ENCODE data around the gene LCE7A.

Gene LCE7A

GRCh38 chr1:152901631-152902030 lies 41.8 kb downstream of the LCE7A start:
- no peak overlapping the region for H4K8ac ChIP-seq (ENCODE audit: low read length)
- H3K79me1 ChIP-seq (replicated peaks; ENCODE audit: low read length, poor library complexity, severe bottlenecking): no peaks in the 10 kb centered on the region
- H2BK120ac ChIP-seq (ENCODE audit: low read depth, low read length): no peak overlapping the region
- H3K4me1 ChIP-seq (ENCODE audit: control insufficient read depth, insufficient read depth, low read depth, low read length): no peaks in the 10 kb centered on the region
- WGBS: 63% methylated on average over 3 of the region's 5 CpGs
- H3K4me2 ChIP-seq (ENCODE audit: low read length, poor library complexity, severe bottlenecking): no peak overlapping the region
- H3K36me3 ChIP-seq (ENCODE audit: control insufficient read depth in 1 of 2, insufficient read depth in 2 of 2, low read depth in 1 of 2, low read length in 2 of 2): no peaks in the 10 kb centered on the region
- no peak overlapping the region for H3K9ac ChIP-seq (ENCODE audit: low read length)
- H3K4me3 ChIP-seq (ENCODE audit: insufficient read depth in 1 of 2, low read depth in 1 of 2, low read length in 2 of 2): no peak overlapping the region
- H2BK12ac ChIP-seq (ENCODE audit: low read length in 2 of 2): no peak overlapping the region
- no peaks in the 10 kb centered on the region for H3K9me3 ChIP-seq (ENCODE audit: control insufficient read depth, low read length)
- H3K4ac ChIP-seq (ENCODE audit: low read depth in 1 of 2, low read length in 2 of 2): no peak overlapping the region
- H3K14ac ChIP-seq (ENCODE audit: low read length in 2 of 2): no peak overlapping the region
- H2AK5ac ChIP-seq (ENCODE audit: low read length, severe bottlenecking): no peak overlapping the region
- no peaks in the 10 kb centered on the region for H3K27me3 ChIP-seq (ENCODE audit: control insufficient read depth in 1 of 2, insufficient read depth in 1 of 2, low read length in 2 of 2)
- no peak for DNase-seq
- no peak overlapping the region for H2BK5ac ChIP-seq (ENCODE audit: low read depth, low read length, poor library complexity, severe bottlenecking)
- H3K27ac ChIP-seq (ENCODE audit: low read length, poor library complexity, severe bottlenecking): no peak overlapping the region
- H3K18ac ChIP-seq (ENCODE audit: low read depth in 1 of 2, low read length in 2 of 2): no peak overlapping the region
- H3K23ac ChIP-seq (ENCODE audit: low read length in 2 of 2): no peak overlapping the region
- no peak overlapping the region for H2AFZ ChIP-seq (ENCODE audit: low read depth, low read length)
- H2BK15ac ChIP-seq (ENCODE audit: low read depth, poor library complexity, severe bottlenecking): no peak overlapping the region
- H4K91ac ChIP-seq (ENCODE audit: low read length): no peak overlapping the region

GRCh38 chr1:152902636-152903035 lies 42.8 kb downstream of the LCE7A start:
- H3K4ac ChIP-seq (ENCODE audit: low read depth in 1 of 2, low read length in 2 of 2): no peak overlapping the region
- WGBS: 27% methylated on average over 3 of the region's 4 CpGs

GRCh38 chr1:152904688-152905440 lies 45.1 kb downstream of the LCE7A start:
- no peak overlapping the region for H2BK15ac ChIP-seq (ENCODE audit: low read depth, poor library complexity, severe bottlenecking)

More at GRCh38 chr1:152902636-152903035, 42.8 kb downstream of the LCE7A start:
- Histone ChIP-seq H3K18ac (ENCODE audit: low read depth in 1 of 2, low read length in 2 of 2) (no peak overlapping the region), H3K4me3 (ENCODE audit: insufficient read depth in 1 of 2, low read depth in 1 of 2, low read length in 2 of 2) (no peak overlapping the region), H3K14ac (ENCODE audit: low read length in 2 of 2) (no peak overlapping the region), H3K36me3 (ENCODE audit: control insufficient read depth in 1 of 2, insufficient read depth in 2 of 2, low read depth in 1 of 2, low read length in 2 of 2) (no peaks in the 10 kb centered on the region), H3K79me1 (replicated peaks; ENCODE audit: low read length, poor library complexity, severe bottlenecking) (no peaks in the 10 kb centered on the region), H4K8ac (ENCODE audit: low read length) (no peak overlapping the region), H3K23ac (ENCODE audit: low read length in 2 of 2) (no peak overlapping the region), H2AK5ac (ENCODE audit: low read length, severe bottlenecking) (no peak overlapping the region), H3K4me2 (ENCODE audit: low read length, poor library complexity, severe bottlenecking) (no peak overlapping the region), H4K91ac (ENCODE audit: low read length) (no peak overlapping the region), H3K9ac (ENCODE audit: low read length) (no peak overlapping the region), H2BK120ac (ENCODE audit: low read depth, low read length) (no peak overlapping the region), H2AFZ (ENCODE audit: low read depth, low read length) (no peak overlapping the region), H3K4me1 (ENCODE audit: control insufficient read depth, insufficient read depth, low read depth, low read length) (no peaks in the 10 kb centered on the region), H2BK12ac (ENCODE audit: low read length in 2 of 2) (no peak overlapping the region), H2BK5ac (ENCODE audit: low read depth, low read length, poor library complexity, severe bottlenecking) (no peak overlapping the region), H3K9me3 (ENCODE audit: control insufficient read depth, low read length) (no peaks in the 10 kb centered on the region), H3K27me3 (ENCODE audit: control insufficient read depth in 1 of 2, insufficient read depth in 1 of 2, low read length in 2 of 2) (no peaks in the 10 kb centered on the region), H3K27ac (ENCODE audit: low read length, poor library complexity, severe bottlenecking) (no peak overlapping the region), H2BK15ac (ENCODE audit: low read depth, poor library complexity, severe bottlenecking) (no peak overlapping the region)
- DNase-seq: no peak

GRCh38 chr1:152906023-152906565 lies 46.3 kb downstream of the LCE7A start:
- H3K4me1 ChIP-seq (ENCODE audit: control insufficient read depth, insufficient read depth, low read depth, low read length): no peaks in the 10 kb centered on the region
- no peak overlapping the region for H2BK5ac ChIP-seq (ENCODE audit: low read depth, low read length, poor library complexity, severe bottlenecking)
- H3K4me2 ChIP-seq (ENCODE audit: low read length, poor library complexity, severe bottlenecking): no peak overlapping the region
- WGBS: 46% methylated on average over 5 of the region's 5 CpGs
- peaks cover 0 to 11% of the 10 kb centered on the region in 2 experiments for H3K27me3 ChIP-seq (ENCODE audit: control insufficient read depth in 1 of 2, insufficient read depth in 1 of 2, low read length in 2 of 2)
- no peaks in the 10 kb centered on the region for H3K79me1 ChIP-seq (replicated peaks; ENCODE audit: low read length, poor library complexity, severe bottlenecking)
- H3K9me3 ChIP-seq (ENCODE audit: control insufficient read depth, low read length): no peaks in the 10 kb centered on the region
- peak overlapping the region; percentile 69 for H3K9ac ChIP-seq (ENCODE audit: low read length)
- H4K8ac ChIP-seq (ENCODE audit: low read length): no peak overlapping the region
- no peak overlapping the region for H2BK120ac ChIP-seq (ENCODE audit: low read depth, low read length)
- H2BK12ac ChIP-seq (ENCODE audit: low read length in 2 of 2): no peak overlapping the region
- peak overlapping the region in 1 of 2 experiments; percentile 57 for H3K4me3 ChIP-seq (ENCODE audit: insufficient read depth in 1 of 2, low read depth in 1 of 2, low read length in 2 of 2)
- H3K27ac ChIP-seq (ENCODE audit: low read length, poor library complexity, severe bottlenecking): no peak overlapping the region
- no peak overlapping the region for H3K18ac ChIP-seq (ENCODE audit: low read depth in 1 of 2, low read length in 2 of 2)
- H2AK5ac ChIP-seq (ENCODE audit: low read length, severe bottlenecking): no peak overlapping the region
- no peak overlapping the region for H3K4ac ChIP-seq (ENCODE audit: low read depth in 1 of 2, low read length in 2 of 2)
- no peak overlapping the region for H4K91ac ChIP-seq (ENCODE audit: low read length)
- DNase-seq: no peak
- no peak overlapping the region for H3K23ac ChIP-seq (ENCODE audit: low read length in 2 of 2)
- H3K14ac ChIP-seq (ENCODE audit: low read length in 2 of 2): no peak overlapping the region
- peaks cover 0 to 1% of the 10 kb centered on the region in 2 experiments for H3K36me3 ChIP-seq (ENCODE audit: control insufficient read depth in 1 of 2, insufficient read depth in 2 of 2, low read depth in 1 of 2, low read length in 2 of 2)
- no peak overlapping the region for H2BK15ac ChIP-seq (ENCODE audit: low read depth, poor library complexity, severe bottlenecking)
- no peak overlapping the region for H2AFZ ChIP-seq (ENCODE audit: low read depth, low read length)

More at GRCh38 chr1:152904688-152905440, 45.1 kb downstream of the LCE7A start:
- Histone ChIP-seq H3K9me3 (ENCODE audit: control insufficient read depth, low read length) (no peaks in the 10 kb centered on the region), H3K27me3 (ENCODE audit: control insufficient read depth in 1 of 2, insufficient read depth in 1 of 2, low read length in 2 of 2) (peaks cover 0 to under 1% of the 10 kb centered on the region in 2 experiments), H3K9ac (ENCODE audit: low read length) (peak overlapping the region; percentile 41), H2AK5ac (ENCODE audit: low read length, severe bottlenecking) (no peak overlapping the region), H2BK12ac (ENCODE audit: low read length in 2 of 2) (no peak overlapping the region), H2AFZ (ENCODE audit: low read depth, low read length) (no peak overlapping the region), H2BK120ac (ENCODE audit: low read depth, low read length) (no peak overlapping the region), H2BK5ac (ENCODE audit: low read depth, low read length, poor library complexity, severe bottlenecking) (no peak overlapping the region), H3K4me2 (ENCODE audit: low read length, poor library complexity, severe bottlenecking) (no peak overlapping the region), H4K91ac (ENCODE audit: low read length) (no peak overlapping the region), H3K14ac (ENCODE audit: low read length in 2 of 2) (no peak overlapping the region), H4K8ac (ENCODE audit: low read length) (no peak overlapping the region), H3K36me3 (ENCODE audit: control insufficient read depth in 1 of 2, insufficient read depth in 2 of 2, low read depth in 1 of 2, low read length in 2 of 2) (no peaks in the 10 kb centered on the region), H3K4me1 (ENCODE audit: control insufficient read depth, insufficient read depth, low read depth, low read length) (no peaks in the 10 kb centered on the region), H3K18ac (ENCODE audit: low read depth in 1 of 2, low read length in 2 of 2) (no peak overlapping the region), H3K79me1 (replicated peaks; ENCODE audit: low read length, poor library complexity, severe bottlenecking) (no peaks in the 10 kb centered on the region), H3K27ac (ENCODE audit: low read length, poor library complexity, severe bottlenecking) (no peak overlapping the region), H3K23ac (ENCODE audit: low read length in 2 of 2) (no peak overlapping the region), H3K4me3 (ENCODE audit: insufficient read depth in 1 of 2, low read depth in 1 of 2, low read length in 2 of 2) (no peak overlapping the region), H3K4ac (ENCODE audit: low read depth in 1 of 2, low read length in 2 of 2) (no peak overlapping the region)
- WGBS: 40% methylated on average over 2 of the region's 7 CpGs
- no peak for DNase-seq

Data from mesenchymal stem cell (in vitro differentiated cells and primary cell).